Right lobe of liver (tissue), 6 donors: Measurements from ENCODE around the gene JADE3. TPM values are rescaled to one million over a fixed set of nuclear protein-coding genes. Genes with fewer than 3 reads are reported as not detected.
A peak's percentile ranks its signal among the peaks of the same experiment; 100 is the strongest.

ENCODE experiments used
- ATAC-seq, 4 donors: fragments of 200-7000 bp; cut with Tn5 transposase; one replicate each; pipeline ENCODE4 v1.9.1; 2020; ENCODE audit warnings: mild to moderate bottlenecking in 4 of 4, moderate library complexity in 4 of 4
- DNase-seq, 3 donors: peaks; one replicate each; pipeline ENCODE4 v3.0.0-alpha.2; 2020
- H3K27ac ChIP-seq, 3 donors: fragments of 200-600 bp; one replicate each; pipeline ENCODE4 v1.8.0; 2022
- H3K27me3 ChIP-seq, 2 donors: fragments of 200-600 bp; one replicate each; pipeline ENCODE4 v1.8.0; 2022
- H3K36me3 ChIP-seq, 4 donors: fragments of 200-600 bp; sonication (generic) in 1 of 4; one replicate each; pipeline versions ENCODE4 v1.5.1 to v1.8.0; 2017 to 2022; ENCODE audit warnings: control low read depth in 1 of 4
- H3K4me1 ChIP-seq, 4 donors: fragments of 200-600 bp; sonication (generic) in 1 of 4; one replicate each; pipeline versions ENCODE4 v1.5.1 to v1.8.0; 2017 to 2022; ENCODE audit warnings: control low read depth in 1 of 4
- H3K4me3 ChIP-seq, 3 donors: fragments of 200-600 bp; one replicate each; pipeline ENCODE4 v1.8.0; 2022
- H3K9me3 ChIP-seq, 4 donors: fragments of 200-600 bp; sonication (generic) in 1 of 4; one replicate each; pipeline versions ENCODE4 v1.5.1 to v1.8.0; 2017 to 2022; ENCODE audit warnings: control low read depth in 1 of 4
- CTCF ChIP-seq, 4 donors: fragments of 200-600 bp in 3 of 4; fragments of 450-650 bp in 1 of 4; IDR thresholded peaks; one replicate each; pipeline versions ENCODE4 v1.5.1 to v1.8.0; 2016 to 2022; ENCODE audit warnings: antibody characterized with exemption in 4 of 4, mild to moderate bottlenecking in 2 of 4
- POLR2A ChIP-seq: fragments of 450-650 bp; IDR thresholded peaks from one replicate; pipeline ENCODE4 v1.6.1; 2017; ENCODE audit warnings: antibody characterized with exemption, mild to moderate bottlenecking
- WGBS: methylation state at CpG from one replicate; pipeline ENCODE4 v1.1.6; 2018; ENCODE audit warnings: low coverage, low lambda C conversion rate; ENCODE audit not compliant: insufficient coverage; ENCODE audit errors: missing lambda C conversion rate; 5-methylcytosine and 5-hydroxymethylcytosine counted together
- intact Hi-C, 2 donors: fragments of 100-400 bp; cut with DNase I; formaldehyde crosslinking; loops; one replicate each; pipeline versions ENCODE4 v1.11.2 to v1.14.1; 2022
- total RNA-seq, 6 experiments: library from RNA; depleted of rRNA in 2 of 6; stranded (reverse); fragments of >200 nt in 2 of 6; fragmentation: NEBNext Ultra II Directional in 3 of 6; extraction: Animal tissue kit (Norgen Biotek cat#: 25700) in 3 of 6; gene quantifications; one replicate each; pipeline versions ENCODE4 v1.1.0 to v1.2.4, GENCODE V29; 2016 to 2023
- donor health status: DM: no; HTN: yes; CAD: no.
- donor health status: DM: no; HTN: no; CAD: no.
- donor health status: DM: no; HTN: no; CAD: no.
- donor health status: DM: no; HTN: yes; CAD: no.
- donor health status: DM: no; HTN: yes; CAD: no.

JADE3 gene
- total RNA-seq, 6 experiments from 2014 or later = 6.5 to 10.1 (median 9.1) TPM

GRCh38 chrX:47080215-47080914 is 168.1 kb downstream of the JADE3 start:
- Histone ChIP-seq H3K9me3 (no peaks in the 10 kb centered on the region), H3K4me1 (no peaks in the 10 kb centered on the region), H3K36me3 (peaks cover 0 to 9% (median 0%) of the 10 kb centered on the region in 4 donors), H3K4me3 (peak overlapping the region; percentile 4 to 64 (median 59)), H3K27ac (peak overlapping the region; percentile 57 to 88 (median 75)), H3K27me3 (no peaks in the 10 kb centered on the region)
- no peak for TF ChIP-seq CTCF (IDR thresholded peaks at IDR 0.05)
- intact Hi-C loops = no loop called here
- DNase-seq (peak; percentile 47 to 85 (median 81)), ATAC-seq (peak; percentile 54 to 75 (median 67))
- WGBS = 28% methylated on average over 7 of the region's 9 CpGs

GRCh38 chrX:47080915-47081236 is 168.7 kb downstream of the JADE3 start:
- H3K4me1 ChIP-seq = no peaks in the 10 kb centered on the region
- peak overlapping the region; percentile 33 to 88 (median 75) for H3K27ac ChIP-seq
- intact Hi-C loops = no loop called here
- TF ChIP-seq CTCF (IDR thresholded peaks at IDR 0.05) (no peak), POLR2A (no peak)
- 43% methylated on average over 5 of the region's 5 CpGs for WGBS
- DNase-seq (no peak), ATAC-seq (no peak)
- peaks cover 0 to 9% (median 0%) of the 10 kb centered on the region in 4 donors for H3K36me3 ChIP-seq
- H3K4me3 ChIP-seq = peak overlapping the region in 2 of 3 donors; percentile 43 to 64
- H3K27me3 ChIP-seq = no peaks in the 10 kb centered on the region
- H3K9me3 ChIP-seq = no peaks in the 10 kb centered on the region

GRCh38 chrX:47091149-47091775 is 179.0 kb downstream of the JADE3 start:
- no peak overlapping the region for H3K27ac ChIP-seq
- intact Hi-C loops = no loop called here
- DNase-seq (no peak), ATAC-seq (no peak)
- no peaks in the 10 kb centered on the region for H3K9me3 ChIP-seq
- 27% methylated on average over 3 of the region's 4 CpGs for WGBS
- no peaks in the 10 kb centered on the region for H3K4me1 ChIP-seq
- H3K27me3 ChIP-seq = no peaks in the 10 kb centered on the region
- TF ChIP-seq CTCF (IDR thresholded peaks at IDR 0.05) (no peak), POLR2A (no peak)
- H3K36me3 ChIP-seq = peaks cover 0 to 63% (median 7%) of the 10 kb centered on the region in 4 donors
- H3K4me3 ChIP-seq = no peak overlapping the region

- Histone ChIP-seq H3K27me3 (no peaks in the 10 kb centered on the region), H3K4me1 (no peaks in the 10 kb centered on the region), H3K36me3 (peaks cover 0 to 65% (median 12%) of the 10 kb centered on the region in 4 donors), H3K9me3 (no peaks in the 10 kb centered on the region), H3K4me3 (no peak overlapping the region), H3K27ac (no peak overlapping the region)
- peak; percentile 41 to 48 (median 46) for TF ChIP-seq CTCF (IDR thresholded peaks at IDR 0.05)
- no peak for TF ChIP-seq POLR2A
- no peak for DNase-seq
- intact Hi-C loops = no loop called here
- ATAC-seq = peak in 1 of 4 donors; percentile 45
- WGBS = 0% methylated on average over 1 of the region's 1 CpG
Measured at GRCh38 chrX:47093248-47093647, 181.0 kb downstream of the JADE3 start.
